ENCODE results near the gene ARPC1A. TPM values are rescaled to one million over a fixed set of nuclear protein-coding genes. Genes with fewer than 3 reads are reported as not detected.

The ARPC1A gene
- polyA plus RNA-seq, 1 donor from 2014 or later = 154 TPM

GRCh38 chr7:99404235-99404976, 78.7 kb downstream of the ARPC1A start:
- Histone ChIP-seq H3K27me3 (ENCODE audit: insufficient read depth, low read depth, low read length) (no peaks in the 10 kb centered on the region), H3K9me2 (ENCODE audit: insufficient read depth, low read length) (no peaks in the 10 kb centered on the region), H3K4me2 (ENCODE audit: low read length) (no peak overlapping the region), H3K36me3 (ENCODE audit: insufficient read depth, low read length) (no peaks in the 10 kb centered on the region), H3K9me3 (ENCODE audit: low read length) (no peaks in the 10 kb centered on the region), H2AFZ (ENCODE audit: low read depth, low read length) (no peak overlapping the region), H3K27ac (ENCODE audit: low read length) (no peak overlapping the region), H4K20me1 (ENCODE audit: insufficient read depth) (no peaks in the 10 kb centered on the region), H3F3A (ENCODE audit: insufficient read depth, low read length, poor library complexity, severe bottlenecking) (peaks cover under 1% of the 10 kb centered on the region), H3K79me2 (replicated peaks; ENCODE audit: insufficient read depth, low read length) (peaks cover 32% of the 10 kb centered on the region), H3K4me3 (ENCODE audit: low read length) (no peak overlapping the region), H3K9ac (ENCODE audit: low read length) (no peak overlapping the region)
- TF ChIP-seq EP300 (conservative IDR thresholded peaks at IDR 0.05; ENCODE audit: poor library complexity, severe bottlenecking) (no peak), EZH2 (IDR thresholded peaks at IDR 0.05; ENCODE audit: borderline replicate concordance, insufficient read depth, low read length, poor library complexity, severe bottlenecking) (no peak), TAF1 (IDR thresholded peaks at IDR 0.05; ENCODE audit: low read depth) (no peak), POLR2AphosphoS5 (IDR thresholded peaks at IDR 0.05) (no peak), MXI1 (conservative IDR thresholded peaks at IDR 0.05; ENCODE audit: poor library complexity, severe bottlenecking) (no peak), CTCF (IDR thresholded peaks at IDR 0.05; ENCODE audit: poor library complexity, severe bottlenecking) (no peak), RAD21 (conservative IDR thresholded peaks at IDR 0.05) (no peak), SMC3 (conservative IDR thresholded peaks at IDR 0.05; ENCODE audit: poor library complexity) (no peak)
- TF ChIP-seq, protein P1, sequence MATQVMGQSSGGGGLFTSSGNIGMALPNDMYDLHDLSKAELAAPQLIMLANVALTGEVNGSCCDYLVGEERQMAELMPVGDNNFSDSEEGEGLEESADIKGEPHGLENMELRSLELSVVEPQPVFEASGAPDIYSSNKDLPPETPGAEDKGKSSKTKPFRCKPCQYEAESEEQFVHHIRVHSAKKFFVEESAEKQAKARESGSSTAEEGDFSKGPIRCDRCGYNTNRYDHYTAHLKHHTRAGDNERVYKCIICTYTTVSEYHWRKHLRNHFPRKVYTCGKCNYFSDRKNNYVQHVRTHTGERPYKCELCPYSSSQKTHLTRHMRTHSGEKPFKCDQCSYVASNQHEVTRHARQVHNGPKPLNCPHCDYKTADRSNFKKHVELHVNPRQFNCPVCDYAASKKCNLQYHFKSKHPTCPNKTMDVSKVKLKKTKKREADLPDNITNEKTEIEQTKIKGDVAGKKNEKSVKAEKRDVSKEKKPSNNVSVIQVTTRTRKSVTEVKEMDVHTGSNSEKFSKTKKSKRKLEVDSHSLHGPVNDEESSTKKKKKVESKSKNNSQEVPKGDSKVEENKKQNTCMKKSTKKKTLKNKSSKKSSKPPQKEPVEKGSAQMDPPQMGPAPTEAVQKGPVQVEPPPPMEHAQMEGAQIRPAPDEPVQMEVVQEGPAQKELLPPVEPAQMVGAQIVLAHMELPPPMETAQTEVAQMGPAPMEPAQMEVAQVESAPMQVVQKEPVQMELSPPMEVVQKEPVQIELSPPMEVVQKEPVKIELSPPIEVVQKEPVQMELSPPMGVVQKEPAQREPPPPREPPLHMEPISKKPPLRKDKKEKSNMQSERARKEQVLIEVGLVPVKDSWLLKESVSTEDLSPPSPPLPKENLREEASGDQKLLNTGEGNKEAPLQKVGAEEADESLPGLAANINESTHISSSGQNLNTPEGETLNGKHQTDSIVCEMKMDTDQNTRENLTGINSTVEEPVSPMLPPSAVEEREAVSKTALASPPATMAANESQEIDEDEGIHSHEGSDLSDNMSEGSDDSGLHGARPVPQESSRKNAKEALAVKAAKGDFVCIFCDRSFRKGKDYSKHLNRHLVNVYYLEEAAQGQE (IDR thresholded peaks at IDR 0.05; ENCODE audit: borderline replicate concordance) = no peak

GRCh38 chr7:99404977-99405320, 79.3 kb downstream of the ARPC1A start:
- Histone ChIP-seq H4K20me1 (ENCODE audit: insufficient read depth) (no peaks in the 10 kb centered on the region), H3F3A (ENCODE audit: insufficient read depth, low read length, poor library complexity, severe bottlenecking) (peaks cover 3% of the 10 kb centered on the region), H3K27me3 (ENCODE audit: insufficient read depth, low read depth, low read length) (no peaks in the 10 kb centered on the region), H3K4me2 (ENCODE audit: low read length) (no peak overlapping the region), H3K9me3 (ENCODE audit: low read length) (no peaks in the 10 kb centered on the region), H3K4me3 (ENCODE audit: low read length) (no peak overlapping the region), H3K9me2 (ENCODE audit: insufficient read depth, low read length) (no peaks in the 10 kb centered on the region), H3K27ac (ENCODE audit: low read length) (no peak overlapping the region), H3K36me3 (ENCODE audit: insufficient read depth, low read length) (no peaks in the 10 kb centered on the region), H3K79me2 (replicated peaks; ENCODE audit: insufficient read depth, low read length) (peaks cover 38% of the 10 kb centered on the region), H3K9ac (ENCODE audit: low read length) (no peak overlapping the region), H2AFZ (ENCODE audit: low read depth, low read length) (no peak overlapping the region)
- TF ChIP-seq CTCF (IDR thresholded peaks at IDR 0.05; ENCODE audit: poor library complexity, severe bottlenecking) (no peak), EZH2 (IDR thresholded peaks at IDR 0.05; ENCODE audit: borderline replicate concordance, insufficient read depth, low read length, poor library complexity, severe bottlenecking) (no peak), POLR2AphosphoS5 (IDR thresholded peaks at IDR 0.05) (no peak), RAD21 (conservative IDR thresholded peaks at IDR 0.05) (no peak), TAF1 (IDR thresholded peaks at IDR 0.05; ENCODE audit: low read depth) (no peak), EP300 (conservative IDR thresholded peaks at IDR 0.05; ENCODE audit: poor library complexity, severe bottlenecking) (no peak), MXI1 (conservative IDR thresholded peaks at IDR 0.05; ENCODE audit: poor library complexity, severe bottlenecking) (no peak), SMC3 (conservative IDR thresholded peaks at IDR 0.05; ENCODE audit: poor library complexity) (no peak)
- TF ChIP-seq, protein P1 (IDR thresholded peaks at IDR 0.05; ENCODE audit: borderline replicate concordance) = no peak

Measured in neural cell (in vitro differentiated cells).